ENCODE measurements around the gene UROC1.

DNA sequence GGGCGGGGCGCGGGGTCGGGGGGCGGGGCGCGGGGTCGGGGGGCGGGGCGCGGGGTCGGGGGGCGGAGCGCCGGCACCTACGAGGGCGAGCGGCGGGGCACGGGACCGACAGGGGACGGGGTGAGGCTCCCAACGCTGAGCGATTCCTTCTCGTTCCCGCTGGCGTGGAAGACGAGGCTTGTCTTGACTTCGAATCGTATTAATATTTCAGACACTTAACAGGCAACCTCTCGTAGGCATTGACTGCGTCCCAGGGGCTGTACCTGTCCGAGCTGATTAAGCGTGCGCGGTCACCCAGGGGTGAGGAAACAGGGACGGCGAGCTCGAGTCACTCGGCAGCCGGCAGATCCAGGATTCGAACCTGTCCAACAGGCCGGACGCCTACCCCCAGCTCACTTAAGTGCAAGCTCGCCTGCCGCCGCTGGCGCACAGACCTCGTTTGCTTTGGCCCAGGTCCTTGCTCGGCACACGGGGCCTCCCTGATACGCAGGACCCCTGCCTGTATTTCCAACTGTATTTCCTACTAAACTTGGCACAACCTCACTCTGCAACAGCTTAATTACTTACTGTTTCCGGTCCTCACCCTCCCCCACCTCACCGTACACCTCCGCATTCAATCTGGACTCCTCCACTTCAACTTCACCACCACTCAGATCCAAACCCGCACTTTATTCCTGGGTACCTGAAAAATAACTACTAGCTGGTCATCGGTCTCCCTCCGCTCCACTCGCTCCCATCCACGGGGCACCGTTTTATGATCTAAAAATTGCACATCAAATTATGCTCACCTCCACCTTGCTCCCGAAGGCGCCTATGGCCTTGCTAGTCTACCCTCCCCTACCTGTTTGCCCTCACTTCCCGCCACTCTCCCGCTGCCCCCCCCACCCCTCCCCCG, 41.2 kb downstream of the UROC1 start:
- TF ChIP-seq CTCF (IDR thresholded peaks at IDR 0.05) (peak in 2 of 6 experiments; percentile 7 to 18), POLR2AphosphoS5 (IDR thresholded peaks at IDR 0.05) (peak; percentile 61 to 79), EP300 (IDR thresholded peaks at IDR 0.05) (no peak)

Data from upper lobe of left lung (tissue), 4 donors.